Ishikawa (cell line): ENCODE data around the gene SPTBN5.

ENCODE experiments used
- CEBPB ChIP-seq: IDR thresholded peaks from 2 replicates; pipeline ENCODE4 v1.6.1; 2012
- CREB1 ChIP-seq: IDR thresholded peaks from 2 replicates; pipeline ENCODE4 v1.6.1; 2012; ENCODE audit warnings: low read depth
- EGR1 ChIP-seq: IDR thresholded peaks from 2 replicates; pipeline ENCODE4 v1.6.1; 2012
- EP300 ChIP-seq: IDR thresholded peaks from 2 replicates; pipeline ENCODE4 v1.6.1; 2012; ENCODE audit warnings: borderline replicate concordance
- FOXM1 ChIP-seq: IDR thresholded peaks from 2 replicates; pipeline ENCODE4 v1.6.1; 2012; ENCODE audit warnings: low read depth, borderline replicate concordance
- MAX ChIP-seq: IDR thresholded peaks from 2 replicates; pipeline ENCODE4 v1.6.1; 2012
- NFIC ChIP-seq: IDR thresholded peaks from 2 replicates; pipeline ENCODE4 v1.6.1; 2012
- RAD21 ChIP-seq: IDR thresholded peaks from 2 replicates; pipeline ENCODE4 v1.6.1; 2012; ENCODE audit warnings: low read depth
- TAF1 ChIP-seq: IDR thresholded peaks from 2 replicates; pipeline ENCODE4 v1.6.1; 2012; ENCODE audit warnings: low read depth, mild to moderate bottlenecking
- TCF12 ChIP-seq: IDR thresholded peaks from 2 replicates; pipeline ENCODE4 v1.6.1; 2012; ENCODE audit warnings: low read depth
- TEAD4 ChIP-seq: IDR thresholded peaks from 2 replicates; pipeline ENCODE4 v1.6.1; 2012
- YY1 ChIP-seq: IDR thresholded peaks from 2 replicates; pipeline ENCODE4 v1.6.1; 2012; ENCODE audit warnings: low read depth
- ZBTB7A ChIP-seq: IDR thresholded peaks from 2 replicates; pipeline ENCODE4 v1.6.1; 2012; ENCODE audit warnings: low read depth
- TF ChIP-seq, protein P1 (sequence below): IDR thresholded peaks from 2 replicates; pipeline ENCODE4 v1.6.1; 2012; ENCODE audit warnings: low read depth, mild to moderate bottlenecking
- TF ChIP-seq, protein P2 (sequence below): IDR thresholded peaks from 2 replicates; pipeline ENCODE4 v1.6.1; 2012

The SPTBN5 gene

GRCh38 chr15:41861736-41862356, 32.0 kb downstream of the SPTBN5 start:
- no peak for TF ChIP-seq CREB1
- no peak for TF ChIP-seq CEBPB
- TF ChIP-seq, protein P1, sequence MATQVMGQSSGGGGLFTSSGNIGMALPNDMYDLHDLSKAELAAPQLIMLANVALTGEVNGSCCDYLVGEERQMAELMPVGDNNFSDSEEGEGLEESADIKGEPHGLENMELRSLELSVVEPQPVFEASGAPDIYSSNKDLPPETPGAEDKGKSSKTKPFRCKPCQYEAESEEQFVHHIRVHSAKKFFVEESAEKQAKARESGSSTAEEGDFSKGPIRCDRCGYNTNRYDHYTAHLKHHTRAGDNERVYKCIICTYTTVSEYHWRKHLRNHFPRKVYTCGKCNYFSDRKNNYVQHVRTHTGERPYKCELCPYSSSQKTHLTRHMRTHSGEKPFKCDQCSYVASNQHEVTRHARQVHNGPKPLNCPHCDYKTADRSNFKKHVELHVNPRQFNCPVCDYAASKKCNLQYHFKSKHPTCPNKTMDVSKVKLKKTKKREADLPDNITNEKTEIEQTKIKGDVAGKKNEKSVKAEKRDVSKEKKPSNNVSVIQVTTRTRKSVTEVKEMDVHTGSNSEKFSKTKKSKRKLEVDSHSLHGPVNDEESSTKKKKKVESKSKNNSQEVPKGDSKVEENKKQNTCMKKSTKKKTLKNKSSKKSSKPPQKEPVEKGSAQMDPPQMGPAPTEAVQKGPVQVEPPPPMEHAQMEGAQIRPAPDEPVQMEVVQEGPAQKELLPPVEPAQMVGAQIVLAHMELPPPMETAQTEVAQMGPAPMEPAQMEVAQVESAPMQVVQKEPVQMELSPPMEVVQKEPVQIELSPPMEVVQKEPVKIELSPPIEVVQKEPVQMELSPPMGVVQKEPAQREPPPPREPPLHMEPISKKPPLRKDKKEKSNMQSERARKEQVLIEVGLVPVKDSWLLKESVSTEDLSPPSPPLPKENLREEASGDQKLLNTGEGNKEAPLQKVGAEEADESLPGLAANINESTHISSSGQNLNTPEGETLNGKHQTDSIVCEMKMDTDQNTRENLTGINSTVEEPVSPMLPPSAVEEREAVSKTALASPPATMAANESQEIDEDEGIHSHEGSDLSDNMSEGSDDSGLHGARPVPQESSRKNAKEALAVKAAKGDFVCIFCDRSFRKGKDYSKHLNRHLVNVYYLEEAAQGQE, result 0 out of 2 replicates have a peak, but pooled peaks have one; percentile 10

DNA sequence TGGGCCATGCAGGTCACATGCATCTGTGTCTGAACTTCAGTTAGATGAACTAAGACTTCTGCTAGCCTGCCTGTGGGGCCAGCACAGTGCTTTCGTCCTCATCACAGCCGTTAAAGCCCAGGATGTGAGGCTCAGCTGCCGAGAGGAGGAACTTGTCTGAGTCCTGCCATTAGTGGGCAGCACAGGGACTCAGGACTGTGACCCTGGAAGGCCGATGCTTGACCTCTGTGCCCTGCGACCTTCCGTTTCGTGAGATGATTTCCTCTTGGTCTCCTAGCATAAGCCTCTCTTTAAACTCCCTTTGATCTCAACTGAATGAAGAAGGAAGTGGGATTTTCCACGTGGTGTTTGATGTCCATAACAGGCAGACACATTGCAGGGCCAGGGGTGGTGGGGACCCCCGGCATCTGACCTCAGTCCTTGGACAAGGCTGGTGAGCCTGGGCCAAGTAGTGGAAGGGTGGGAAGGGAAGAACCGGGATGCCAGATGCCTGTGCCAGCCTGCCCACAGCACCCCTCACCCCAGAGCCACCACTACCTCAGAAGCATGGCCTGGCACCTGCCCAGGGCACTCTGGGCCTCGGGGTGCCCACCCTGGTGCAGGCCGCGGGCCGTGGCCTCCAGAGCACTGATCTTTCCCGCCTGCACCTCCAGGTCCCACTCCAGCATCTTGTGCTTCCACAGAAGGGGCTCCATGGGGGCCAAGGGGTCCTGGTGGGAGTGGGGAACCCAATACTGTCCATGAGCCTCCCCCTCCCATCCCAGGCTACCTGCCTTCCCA, 33.6 kb downstream of the SPTBN5 start:
- no peak for TF ChIP-seq CREB1
- no peak for TF ChIP-seq TAF1
- TF ChIP-seq ZBTB7A, result no peak
- no peak for TF ChIP-seq CEBPB
- TF ChIP-seq, protein P2, sequence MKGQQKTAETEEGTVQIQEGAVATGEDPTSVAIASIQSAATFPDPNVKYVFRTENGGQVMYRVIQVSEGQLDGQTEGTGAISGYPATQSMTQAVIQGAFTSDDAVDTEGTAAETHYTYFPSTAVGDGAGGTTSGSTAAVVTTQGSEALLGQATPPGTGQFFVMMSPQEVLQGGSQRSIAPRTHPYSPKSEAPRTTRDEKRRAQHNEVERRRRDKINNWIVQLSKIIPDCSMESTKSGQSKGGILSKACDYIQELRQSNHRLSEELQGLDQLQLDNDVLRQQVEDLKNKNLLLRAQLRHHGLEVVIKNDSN, result no peak
- no peak for TF ChIP-seq YY1
- no peak for TF ChIP-seq EGR1
- TF ChIP-seq FOXM1, result no peak

GRCh38 chr15:41858756-41859155, 35.1 kb downstream of the SPTBN5 start:
- TF ChIP-seq TCF12, result no peak
- no peak for TF ChIP-seq FOXM1
- TF ChIP-seq, protein P2, result no peak
- no peak for TF ChIP-seq ZBTB7A
- TF ChIP-seq TEAD4, result no peak
- no peak for TF ChIP-seq MAX
- no peak for TF ChIP-seq RAD21
- no peak for TF ChIP-seq EGR1

DNA sequence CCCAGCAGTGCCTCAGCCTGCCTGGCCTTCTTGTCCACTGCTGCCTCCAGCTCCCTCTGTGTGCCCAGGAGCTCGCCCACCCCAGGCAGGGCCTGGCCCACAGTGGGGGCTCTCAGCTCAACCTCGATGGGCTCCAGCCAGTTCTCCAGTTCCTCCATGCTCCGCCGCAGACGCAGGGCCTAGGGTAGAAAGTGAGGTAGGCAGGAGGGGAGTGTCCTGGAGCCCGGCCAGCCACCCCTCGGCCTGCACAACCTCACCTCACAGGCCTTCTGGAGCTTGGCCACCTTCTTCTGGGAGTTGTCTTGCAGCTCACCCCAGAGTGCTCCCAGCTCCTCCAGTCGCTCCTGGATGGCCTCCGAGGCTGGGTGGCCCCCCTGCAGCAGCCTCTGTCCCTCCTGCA, 36.5 kb downstream of the SPTBN5 start:
- TF ChIP-seq NFIC, result peak; percentile 42; the same call in 1 of the 2 replicates
- TF ChIP-seq, protein P1, result no peak

GRCh38 chr15:41856716-41857115, 37.1 kb downstream of the SPTBN5 start:
- TF ChIP-seq ZBTB7A, result no peak
- no peak for TF ChIP-seq YY1
- no peak for TF ChIP-seq TCF12
- no peak for TF ChIP-seq RAD21
- TF ChIP-seq, protein P2, result no peak
- no peak for TF ChIP-seq CREB1
- no peak for TF ChIP-seq EP300

DNA sequence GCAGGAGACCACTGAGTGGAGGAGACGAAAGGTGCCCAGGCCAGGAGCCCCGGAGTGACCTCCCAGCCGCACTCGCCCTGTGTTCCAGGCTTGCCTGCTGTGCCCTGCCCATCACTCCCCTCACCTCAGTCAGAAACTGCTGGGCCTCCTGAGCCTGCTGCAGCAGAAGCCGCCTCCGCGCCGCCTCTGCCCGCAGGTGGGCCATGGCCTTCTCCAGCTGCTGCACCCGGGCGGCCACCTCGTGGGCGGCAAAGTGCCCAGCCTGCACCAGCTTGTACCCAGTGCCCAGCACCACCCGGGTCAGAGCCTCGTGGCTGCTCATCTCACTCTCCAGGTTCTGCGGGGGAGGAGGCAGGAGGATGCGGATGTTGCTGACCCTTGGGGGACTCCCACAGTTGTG, 37.6 kb downstream of the SPTBN5 start:
- TF ChIP-seq TAF1 (no peak), FOXM1 (no peak), RAD21 (no peak), CEBPB (no peak), YY1 (no peak), EGR1 (no peak), CREB1 (no peak), EP300 (no peak), ZBTB7A (no peak), TEAD4 (no peak), TCF12 (no peak), MAX (no peak), NFIC (no peak)
- TF ChIP-seq, protein P1, result no peak
- TF ChIP-seq, protein P2, result no peak
